ENCODE measurements around the gene SCN2A.

GRCh38 chr2:165420231-165420630 lies 181.0 kb downstream of the SCN2A start:
- TF ChIP-seq CTCF (IDR thresholded peaks at IDR 0.05; ENCODE audit: low read length) (no peak), EZH2 (IDR thresholded peaks at IDR 0.05; ENCODE audit: borderline replicate concordance, low read length) (no peak)

Data from OCI-LY1 (cell line).